GM19025 (cell line): ENCODE measurements around the gene PXYLP1.

Source experiments
- ATAC-seq: cut with Tn5 transposase; IDR thresholded peaks from one replicate; pipeline ENCODE4 v1.9.1; 2021; ENCODE audit warnings: mild to moderate bottlenecking, low read depth, moderate library complexity; ENCODE audit not compliant: unreplicated experiment

The PXYLP1 gene

DNA sequence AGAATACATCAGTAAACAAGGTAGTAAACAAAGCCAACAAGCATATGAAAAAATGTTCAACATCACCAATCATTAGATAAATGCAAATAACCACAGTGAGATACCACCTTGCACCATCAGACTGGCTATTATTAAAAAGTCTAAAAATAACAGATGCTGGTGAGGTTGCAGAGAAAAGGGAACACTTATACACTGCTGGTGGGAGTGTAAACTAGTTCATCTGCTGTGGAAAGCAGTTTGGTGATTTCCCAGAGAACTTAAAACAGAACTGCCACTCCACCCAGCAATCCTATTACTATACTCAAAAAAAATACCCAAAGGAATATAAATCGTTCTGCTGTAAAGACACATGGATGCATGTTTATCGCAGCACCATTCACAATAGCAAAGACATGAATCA lies 106.4 kb downstream of the PXYLP1 start:
- no peak for ATAC-seq

DNA sequence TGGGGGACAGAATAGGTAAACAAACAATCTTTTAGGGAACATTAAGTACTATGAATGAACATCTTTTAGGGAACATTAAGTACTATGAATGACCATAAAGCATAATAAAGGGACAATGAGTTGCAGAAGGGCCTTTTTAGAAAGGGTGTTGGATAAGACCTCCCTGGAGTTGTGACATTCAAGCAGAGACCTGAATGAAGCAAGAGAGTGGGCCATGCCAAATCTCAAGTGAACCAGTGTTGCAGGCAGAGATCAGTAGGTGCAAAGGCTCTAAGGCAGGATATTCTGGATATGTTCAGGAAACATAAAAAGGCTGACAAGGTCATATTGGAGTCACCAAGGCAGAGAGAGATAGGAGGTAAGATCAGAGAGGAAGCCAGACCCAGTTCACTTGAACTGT lies 107.3 kb downstream of the PXYLP1 start:
- no peak for ATAC-seq

GRCh38 chr3:141341536-141341935 lies 109.9 kb downstream of the PXYLP1 start:
- no peak for ATAC-seq

GRCh38 chr3:141342386-141342785 lies 110.8 kb downstream of the PXYLP1 start:
- no peak for ATAC-seq

GRCh38 chr3:141343077-141343476 lies 111.5 kb downstream of the PXYLP1 start:
- ATAC-seq = no peak

DNA sequence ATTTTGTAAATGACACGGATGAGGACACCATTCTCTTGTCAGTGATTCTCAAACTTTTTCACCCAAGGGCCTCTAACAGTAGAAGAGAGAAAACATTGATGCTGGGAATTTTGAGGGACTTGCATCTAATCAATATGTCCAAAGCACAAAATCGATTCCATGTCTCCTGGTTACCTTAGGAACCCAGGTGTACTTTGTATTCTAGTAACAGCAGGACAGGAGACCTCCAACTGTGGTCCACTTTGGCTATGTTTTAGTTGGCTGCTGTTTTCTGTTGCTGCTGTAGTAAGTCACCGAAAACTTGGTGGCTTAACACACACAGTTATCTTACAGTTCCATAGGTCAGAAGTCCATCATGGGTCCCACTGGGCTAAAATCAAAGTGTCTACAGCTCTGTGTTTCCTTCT lies 112.2 kb downstream of the PXYLP1 start:
- no peak for ATAC-seq
